SK-N-SH treated with all-trans-retinoic acid at 6 μM for 48 hours (cell line): Measurements from ENCODE around the gene IFT81.
A peak's percentile ranks its signal among the peaks of the same experiment; 100 is the strongest.

Experiments
- OSR1 ChIP-seq: fragments of 250-450 bp; sonication (Bioruptor Pico); IDR thresholded peaks from 2 replicates; pipeline ENCODE4 v1.8.0; 2022; ENCODE audit warnings: moderate library complexity, mild to moderate bottlenecking, inconsistent platforms
- ZFP3 ChIP-seq: fragments of 250-450 bp; sonication (Bioruptor Pico); IDR thresholded peaks from 2 replicates; pipeline ENCODE4 v1.5.0; 2020; ENCODE audit warnings: mild to moderate bottlenecking, moderate library complexity
- TF ChIP-seq, protein P1 (sequence below): fragments of 250-450 bp; sonication (Bioruptor Pico); IDR thresholded peaks from 2 replicates; pipeline ENCODE4 v1.8.0; 2020; ENCODE audit warnings: mild to moderate bottlenecking, moderate library complexity, borderline replicate concordance

- 0 out of 2 replicates have a peak, but pooled peaks have one; percentile 21 for TF ChIP-seq ZFP3 (CRISPR knock-in tag)
- TF ChIP-seq, protein P1, sequence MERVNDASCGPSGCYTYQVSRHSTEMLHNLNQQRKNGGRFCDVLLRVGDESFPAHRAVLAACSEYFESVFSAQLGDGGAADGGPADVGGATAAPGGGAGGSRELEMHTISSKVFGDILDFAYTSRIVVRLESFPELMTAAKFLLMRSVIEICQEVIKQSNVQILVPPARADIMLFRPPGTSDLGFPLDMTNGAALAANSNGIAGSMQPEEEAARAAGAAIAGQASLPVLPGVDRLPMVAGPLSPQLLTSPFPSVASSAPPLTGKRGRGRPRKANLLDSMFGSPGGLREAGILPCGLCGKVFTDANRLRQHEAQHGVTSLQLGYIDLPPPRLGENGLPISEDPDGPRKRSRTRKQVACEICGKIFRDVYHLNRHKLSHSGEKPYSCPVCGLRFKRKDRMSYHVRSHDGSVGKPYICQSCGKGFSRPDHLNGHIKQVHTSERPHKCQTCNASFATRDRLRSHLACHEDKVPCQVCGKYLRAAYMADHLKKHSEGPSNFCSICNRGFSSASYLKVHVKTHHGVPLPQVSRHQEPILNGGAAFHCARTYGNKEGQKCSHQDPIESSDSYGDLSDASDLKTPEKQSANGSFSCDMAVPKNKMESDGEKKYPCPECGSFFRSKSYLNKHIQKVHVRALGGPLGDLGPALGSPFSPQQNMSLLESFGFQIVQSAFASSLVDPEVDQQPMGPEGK, result no peak
- no peak for TF ChIP-seq OSR1 (CRISPR knock-in tag)
Observed at GRCh38 chr12:110253176-110253575, 129.0 kb downstream of the IFT81 start.
